ENCODE measurements around the gene MEIOB.
"Not testable (repeated sequence)": the region's sequence is repeated elsewhere in the genome, so short reads cannot be mapped to it uniquely, and the experiment has no call there.

MEIOB gene

GRCh38 chr16:1907226-1907860 lies 35.4 kb upstream of the MEIOB start:
- DNase-seq, result no peak

- no peak for DNase-seq
Observed at GRCh38 chr16:1906846-1907165, 34.8 kb upstream of the MEIOB start.

GRCh38 chr16:1906055-1906845 lies 34.3 kb upstream of the MEIOB start:
- DNase-seq, result no peak

GRCh38 chr16:1903845-1904840 lies 32.2 kb upstream of the MEIOB start:
- no peak for DNase-seq

GRCh38 chr16:1903220-1903574 lies 31.2 kb upstream of the MEIOB start:
- no peak for DNase-seq

GRCh38 chr16:1902547-1903219 lies 30.7 kb upstream of the MEIOB start:
- DNase-seq, result no peak

GRCh38 chr16:1900452-1900774 lies 28.4 kb upstream of the MEIOB start:
- DNase-seq, result no peak

- no peak for DNase-seq
Observed at GRCh38 chr16:1899641-1900451, 27.9 kb upstream of the MEIOB start.

GRCh38 chr16:1897692-1898091 lies 25.7 kb upstream of the MEIOB start:
- not testable (repeated sequence) for DNase-seq

- DNase-seq, result no peak
Observed at GRCh38 chr16:1895949-1896675, 24.1 kb upstream of the MEIOB start.

GRCh38 chr16:1895068-1895467 lies 23.1 kb upstream of the MEIOB start:
- DNase-seq, result no peak

GRCh38 chr16:1890708-1891050 lies 18.7 kb upstream of the MEIOB start:
- DNase-seq, result peak in 14 of 56 donors; percentile 3 to 44 (median 9)

- DNase-seq, result no peak
Observed at GRCh38 chr16:1890024-1890707, 18.2 kb upstream of the MEIOB start.

GRCh38 chr16:1887711-1888354 lies 15.9 kb upstream of the MEIOB start:
- no peak for DNase-seq

- no peak for DNase-seq
Observed at GRCh38 chr16:1884889-1885288, 12.9 kb upstream of the MEIOB start.

- DNase-seq, result no peak
Observed at GRCh38 chr16:1884155-1884760, 12.3 kb upstream of the MEIOB start.

GRCh38 chr16:1881172-1881571 lies 9.2 kb upstream of the MEIOB start:
- DNase-seq, result not testable (repeated sequence)

- DNase-seq, result no peak
Observed at GRCh38 chr16:1879477-1879876, 7.5 kb upstream of the MEIOB start.

- DNase-seq, result no peak
Observed at GRCh38 chr16:1878256-1878655, 6.3 kb upstream of the MEIOB start.

Data from nucleus accumbens (tissue), 56 donors.